Measurements from ENCODE around the gene IKBKE. TPM values are rescaled to one million over a fixed set of nuclear protein-coding genes. Genes with fewer than 3 reads are reported as not detected.

Gene IKBKE
- polyA plus RNA-seq, 3 donors: 4.1 to 5.7 (median 5.6) TPM

- no peak for DNase-seq (ENCODE audit: extremely low read depth in 1 of 11, low read depth in 9 of 11, low spot score in 4 of 11)
Observed at GRCh38 chr1:206506405-206507283, 36.4 kb downstream of the IKBKE start.

- no peak for DNase-seq (ENCODE audit: extremely low read depth in 1 of 11, low read depth in 9 of 11, low spot score in 4 of 11)
Observed at GRCh38 chr1:206507284-206508129, 37.2 kb downstream of the IKBKE start, which contains the start of gene RASSF5. Gene RASSF5 (plus strand): TSS chr1:206507531. CDS start chr1:206507603, 72 bp downstream.

- DNase-seq (ENCODE audit: extremely low read depth in 1 of 11, low read depth in 9 of 11, low spot score in 4 of 11): no peak
Observed at GRCh38 chr1:206508130-206508889, 38.0 kb downstream of the IKBKE start.

- DNase-seq (ENCODE audit: extremely low read depth in 1 of 11, low read depth in 9 of 11, low spot score in 4 of 11): no peak
Observed at GRCh38 chr1:206508956-206509355, 38.7 kb downstream of the IKBKE start.

- DNase-seq (ENCODE audit: extremely low read depth in 1 of 11, low read depth in 9 of 11, low spot score in 4 of 11): no peak
Observed at GRCh38 chr1:206509612-206510257, 39.5 kb downstream of the IKBKE start.

GRCh38 chr1:206510371-206510770 is 40.1 kb downstream of the IKBKE start:
- no peak for DNase-seq (ENCODE audit: extremely low read depth in 1 of 11, low read depth in 9 of 11, low spot score in 4 of 11)

- DNase-seq (ENCODE audit: extremely low read depth in 1 of 11, low read depth in 9 of 11, low spot score in 4 of 11): no peak
Observed at GRCh38 chr1:206511362-206512057, 41.2 kb downstream of the IKBKE start.

- DNase-seq (ENCODE audit: extremely low read depth in 1 of 11, low read depth in 9 of 11, low spot score in 4 of 11): no peak
Observed at GRCh38 chr1:206512058-206512850, 42.0 kb downstream of the IKBKE start.

- no peak for DNase-seq (ENCODE audit: extremely low read depth in 1 of 11, low read depth in 9 of 11, low spot score in 4 of 11)
Observed at GRCh38 chr1:206512851-206513180, 42.5 kb downstream of the IKBKE start.

GRCh38 chr1:206513312-206514111 is 43.2 kb downstream of the IKBKE start:
- no peak for DNase-seq (ENCODE audit: extremely low read depth in 1 of 11, low read depth in 9 of 11, low spot score in 4 of 11)

GRCh38 chr1:206514813-206515387 is 44.6 kb downstream of the IKBKE start:
- DNase-seq (ENCODE audit: extremely low read depth in 1 of 11, low read depth in 9 of 11, low spot score in 4 of 11): no peak

- no peak for DNase-seq (ENCODE audit: extremely low read depth in 1 of 11, low read depth in 9 of 11, low spot score in 4 of 11)
Observed at GRCh38 chr1:206516728-206516990, 46.4 kb downstream of the IKBKE start.

- DNase-seq (ENCODE audit: extremely low read depth in 1 of 11, low read depth in 9 of 11, low spot score in 4 of 11): no peak
Observed at GRCh38 chr1:206517784-206518183, 47.5 kb downstream of the IKBKE start.

GRCh38 chr1:206518206-206518605 is 47.9 kb downstream of the IKBKE start:
- DNase-seq (ENCODE audit: extremely low read depth in 1 of 11, low read depth in 9 of 11, low spot score in 4 of 11): no peak

GRCh38 chr1:206518743-206519142 is 48.5 kb downstream of the IKBKE start:
- no peak for DNase-seq (ENCODE audit: extremely low read depth in 1 of 11, low read depth in 9 of 11, low spot score in 4 of 11)

GRCh38 chr1:206521127-206521526 is 50.9 kb downstream of the IKBKE start:
- DNase-seq (ENCODE audit: extremely low read depth in 1 of 11, low read depth in 9 of 11, low spot score in 4 of 11): no peak
